Testis (tissue), 3 donors: ENCODE results near the gene FAM181A. TPM values are rescaled to one million over a fixed set of nuclear protein-coding genes. Genes with fewer than 3 reads are reported as not detected.

ENCODE experiments used
- DNase-seq: peaks from one replicate; pipeline ENCODE4 v3.0.0-alpha.2; 2019
- H3K27ac ChIP-seq, 2 donors: fragments of 200-600 bp; sonication (generic); one replicate each; pipeline ENCODE4 v1.5.1; 2019
- H3K27me3 ChIP-seq: fragments of 200-600 bp; sonication (generic); one replicate; pipeline ENCODE4 v1.5.1; 2019
- H3K36me3 ChIP-seq: fragments of 200-600 bp; sonication (generic); one replicate; pipeline ENCODE4 v1.5.1; 2017; ENCODE audit warnings: low read depth; ENCODE audit errors: missing control alignments
- H3K4me1 ChIP-seq: fragments of 200-600 bp; sonication (generic); one replicate; pipeline ENCODE4 v1.5.1; 2019
- H3K4me3 ChIP-seq, 2 donors: fragments of 200-600 bp; sonication (generic); one replicate each; pipeline ENCODE4 v1.5.1; 2017 to 2019
- H3K9me3 ChIP-seq: fragments of 200-600 bp; sonication (generic); one replicate; pipeline ENCODE4 v1.5.1; 2017
- POLR2A ChIP-seq: fragments of 450-650 bp; IDR thresholded peaks from one replicate; pipeline ENCODE4 v1.6.1; 2017; ENCODE audit warnings: antibody characterized with exemption, mild to moderate bottlenecking, moderate library complexity
- WGBS, 2 donors: methylation state at CpG; one replicate each; pipeline ENCODE4 v1.1.5; 2018; 5-methylcytosine and 5-hydroxymethylcytosine counted together
- intact Hi-C: fragments of 100-400 bp; cut with DNase I; formaldehyde crosslinking; loops from one replicate; pipeline ENCODE4 v1.15.1; 2023; ENCODE audit warnings: low total_unique reads
- polyA plus RNA-seq: library from polyadenylated mRNA; stranded (reverse); fragments of 350-450 nt; fragmentation: Illumina TruSeq; extraction: RNeasy Lipid Tissue Mini Kit (QIAGEN cat#74804); gene quantifications from one replicate; pipeline ENCODE4 v1.2.3, GENCODE V29; 2014; ENCODE audit warnings: low read depth, low replicate concordance; ENCODE audit not compliant: insufficient read depth
- total RNA-seq, 2 donors: library from RNA; depleted of rRNA; stranded (reverse); fragments of >200 nt; gene quantifications; one replicate each; pipeline ENCODE4 v1.2.3, GENCODE V29; 2016
- TF ChIP-seq, protein P1 (sequence below), 3 experiments: fragments of 450-650 bp in 2 of 3; fragments of 200-600 bp in 1 of 3; sonication (generic) in 1 of 3; IDR thresholded peaks; one replicate each; pipeline ENCODE4 v1.5.1; 2016 to 2019; ENCODE audit warnings: antibody characterized with exemption in 3 of 3, mild to moderate bottlenecking in 2 of 3, moderate library complexity in 1 of 3

The FAM181A gene
- total and polyA plus RNA-seq, 3 donors from 2014 or later, result 12.7 to 48.5 (median 18.0) TPM

GRCh38 chr14:93957751-93958566, 30.8 kb downstream of the FAM181A start:
- Histone ChIP-seq H3K27me3 (no peaks in the 10 kb centered on the region), H3K36me3 (no peaks in the 10 kb centered on the region), H3K4me3 (no peak overlapping the region), H3K4me1 (no peaks in the 10 kb centered on the region), H3K27ac (no peak overlapping the region), H3K9me3 (no peaks in the 10 kb centered on the region)
- 94 to 98% methylated on average over 11 to 16 of the region's 16 CpGs for WGBS, 2 donors
- intact Hi-C loops, result no loop called here
- no peak for DNase-seq
- TF ChIP-seq POLR2A, result no peak
- TF ChIP-seq, protein P1, sequence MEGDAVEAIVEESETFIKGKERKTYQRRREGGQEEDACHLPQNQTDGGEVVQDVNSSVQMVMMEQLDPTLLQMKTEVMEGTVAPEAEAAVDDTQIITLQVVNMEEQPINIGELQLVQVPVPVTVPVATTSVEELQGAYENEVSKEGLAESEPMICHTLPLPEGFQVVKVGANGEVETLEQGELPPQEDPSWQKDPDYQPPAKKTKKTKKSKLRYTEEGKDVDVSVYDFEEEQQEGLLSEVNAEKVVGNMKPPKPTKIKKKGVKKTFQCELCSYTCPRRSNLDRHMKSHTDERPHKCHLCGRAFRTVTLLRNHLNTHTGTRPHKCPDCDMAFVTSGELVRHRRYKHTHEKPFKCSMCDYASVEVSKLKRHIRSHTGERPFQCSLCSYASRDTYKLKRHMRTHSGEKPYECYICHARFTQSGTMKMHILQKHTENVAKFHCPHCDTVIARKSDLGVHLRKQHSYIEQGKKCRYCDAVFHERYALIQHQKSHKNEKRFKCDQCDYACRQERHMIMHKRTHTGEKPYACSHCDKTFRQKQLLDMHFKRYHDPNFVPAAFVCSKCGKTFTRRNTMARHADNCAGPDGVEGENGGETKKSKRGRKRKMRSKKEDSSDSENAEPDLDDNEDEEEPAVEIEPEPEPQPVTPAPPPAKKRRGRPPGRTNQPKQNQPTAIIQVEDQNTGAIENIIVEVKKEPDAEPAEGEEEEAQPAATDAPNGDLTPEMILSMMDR (IDR thresholded peaks at IDR 0.05), result no peak

- no peaks in the 10 kb centered on the region for H3K4me1 ChIP-seq
- TF ChIP-seq, protein P1 (IDR thresholded peaks at IDR 0.05), result no peak
- TF ChIP-seq POLR2A, result no peak
- no peak overlapping the region for H3K27ac ChIP-seq
- no peaks in the 10 kb centered on the region for H3K9me3 ChIP-seq
- intact Hi-C loops, result no loop called here
- no peaks in the 10 kb centered on the region for H3K27me3 ChIP-seq
- no peak overlapping the region for H3K4me3 ChIP-seq
- H3K36me3 ChIP-seq, result no peaks in the 10 kb centered on the region
- 84 to 90% methylated on average over 7 of the region's 7 CpGs for WGBS, 2 donors
- no peak for DNase-seq
Measured at GRCh38 chr14:93958567-93959238, 31.6 kb downstream of the FAM181A start.

- Histone ChIP-seq H3K9me3 (no peaks in the 10 kb centered on the region), H3K4me3 (no peak overlapping the region), H3K27me3 (no peaks in the 10 kb centered on the region), H3K4me1 (no peaks in the 10 kb centered on the region), H3K27ac (no peak overlapping the region), H3K36me3 (no peaks in the 10 kb centered on the region)
- no peak for TF ChIP-seq POLR2A
- TF ChIP-seq, protein P1 (IDR thresholded peaks at IDR 0.05), result no peak
- no peak for DNase-seq
- WGBS, 2 donors, result 85 to 90% methylated on average over 11 to 23 of the region's 23 CpGs
- intact Hi-C loops, result no loop called here
Measured at GRCh38 chr14:93959239-93960107, 32.3 kb downstream of the FAM181A start.

GRCh38 chr14:93960108-93960475, 32.9 kb downstream of the FAM181A start:
- TF ChIP-seq, protein P1 (IDR thresholded peaks at IDR 0.05), result no peak
- no peak for TF ChIP-seq POLR2A
- Histone ChIP-seq H3K36me3 (no peaks in the 10 kb centered on the region), H3K4me3 (no peak overlapping the region), H3K27ac (no peak overlapping the region), H3K4me1 (no peaks in the 10 kb centered on the region), H3K9me3 (no peaks in the 10 kb centered on the region), H3K27me3 (no peaks in the 10 kb centered on the region)
- intact Hi-C loops, result no loop called here
- DNase-seq, result no peak
